Stomach (tissue), 4 donors: ENCODE results near the gene RAB13.
"Not testable (repeated sequence)": the region's sequence is repeated elsewhere in the genome, so short reads cannot be mapped to it uniquely, and the experiment has no call there.

ENCODE experiments used
- POLR2A ChIP-seq, 4 donors: fragments of 450-650 bp; IDR thresholded peaks; one replicate each; pipeline ENCODE4 v1.6.1; 2016; ENCODE audit warnings: antibody characterized with exemption in 4 of 4, control low read depth in 2 of 4, mild to moderate bottlenecking in 1 of 4, moderate library complexity in 1 of 4
- POLR2AphosphoS5 ChIP-seq, 3 donors: sonication (generic); formaldehyde crosslinking; IDR thresholded peaks; one replicate each; pipeline ENCODE4 v1.6.1; 2016; ENCODE audit warnings: antibody characterized with exemption in 3 of 3
- TF ChIP-seq, protein P1 (sequence below), 7 experiments: fragments of 450-650 bp in 4 of 7; fragments of 200-600 bp in 3 of 7; sonication (generic) in 3 of 7; IDR thresholded peaks; one replicate each; pipeline ENCODE4 v1.5.1; 2016 to 2019; ENCODE audit warnings: antibody characterized with exemption in 7 of 7, control low read depth in 2 of 7, mild to moderate bottlenecking in 1 of 7

DNA sequence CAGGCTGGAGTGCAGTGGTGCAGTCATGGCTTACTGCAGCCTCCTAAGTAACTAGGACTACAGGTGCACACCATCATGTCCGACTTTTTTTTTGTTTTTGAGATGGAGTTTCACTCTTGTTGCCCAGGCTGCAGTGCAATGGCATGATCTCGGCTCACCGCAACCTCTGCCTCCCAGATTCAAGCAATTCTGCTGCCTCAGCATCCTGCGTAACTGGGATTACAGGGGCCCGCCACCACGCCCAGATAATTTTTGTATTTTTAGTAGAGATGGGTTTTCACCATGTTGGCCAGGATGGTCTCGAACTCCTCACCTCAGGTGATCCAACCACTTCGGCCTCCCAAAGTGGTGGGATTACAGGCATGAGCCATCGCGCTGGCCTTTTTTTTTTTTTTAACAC is 10.7 kb upstream of the RAB13 start:
- TF ChIP-seq, protein P1, sequence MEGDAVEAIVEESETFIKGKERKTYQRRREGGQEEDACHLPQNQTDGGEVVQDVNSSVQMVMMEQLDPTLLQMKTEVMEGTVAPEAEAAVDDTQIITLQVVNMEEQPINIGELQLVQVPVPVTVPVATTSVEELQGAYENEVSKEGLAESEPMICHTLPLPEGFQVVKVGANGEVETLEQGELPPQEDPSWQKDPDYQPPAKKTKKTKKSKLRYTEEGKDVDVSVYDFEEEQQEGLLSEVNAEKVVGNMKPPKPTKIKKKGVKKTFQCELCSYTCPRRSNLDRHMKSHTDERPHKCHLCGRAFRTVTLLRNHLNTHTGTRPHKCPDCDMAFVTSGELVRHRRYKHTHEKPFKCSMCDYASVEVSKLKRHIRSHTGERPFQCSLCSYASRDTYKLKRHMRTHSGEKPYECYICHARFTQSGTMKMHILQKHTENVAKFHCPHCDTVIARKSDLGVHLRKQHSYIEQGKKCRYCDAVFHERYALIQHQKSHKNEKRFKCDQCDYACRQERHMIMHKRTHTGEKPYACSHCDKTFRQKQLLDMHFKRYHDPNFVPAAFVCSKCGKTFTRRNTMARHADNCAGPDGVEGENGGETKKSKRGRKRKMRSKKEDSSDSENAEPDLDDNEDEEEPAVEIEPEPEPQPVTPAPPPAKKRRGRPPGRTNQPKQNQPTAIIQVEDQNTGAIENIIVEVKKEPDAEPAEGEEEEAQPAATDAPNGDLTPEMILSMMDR (IDR thresholded peaks at IDR 0.05), result not testable (repeated sequence)
- not testable (repeated sequence) for TF ChIP-seq POLR2AphosphoS5, POLR2A (IDR thresholded peaks at IDR 0.05)
